Fibroblast of pulmonary artery (primary cell): ENCODE measurements around the gene PRPF19.
A peak's percentile ranks its signal among the peaks of the same experiment; 100 is the strongest.
"Not testable (repeated sequence)": the region's sequence is repeated elsewhere in the genome, so short reads cannot be mapped to it uniquely, and the experiment has no call there.

Experiments used
- DNase-seq: peaks from one replicate; pipeline ENCODE4 v3.0.0-alpha.2; 2010; ENCODE audit warnings: low read depth
- H3K4me3 ChIP-seq: replicated peaks from 2 replicates; pipeline ENCODE4 v1.5.1; 2011; ENCODE audit warnings: low read depth, mild to moderate bottlenecking, control low read depth, low read length, moderate library complexity
- TF ChIP-seq, protein P1 (sequence below): IDR thresholded peaks from 2 replicates; pipeline ENCODE4 v1.5.1; 2011; ENCODE audit warnings: mild to moderate bottlenecking, control low read depth, low read length, inconsistent platforms; ENCODE audit errors: missing control alignments

Gene PRPF19

DNA sequence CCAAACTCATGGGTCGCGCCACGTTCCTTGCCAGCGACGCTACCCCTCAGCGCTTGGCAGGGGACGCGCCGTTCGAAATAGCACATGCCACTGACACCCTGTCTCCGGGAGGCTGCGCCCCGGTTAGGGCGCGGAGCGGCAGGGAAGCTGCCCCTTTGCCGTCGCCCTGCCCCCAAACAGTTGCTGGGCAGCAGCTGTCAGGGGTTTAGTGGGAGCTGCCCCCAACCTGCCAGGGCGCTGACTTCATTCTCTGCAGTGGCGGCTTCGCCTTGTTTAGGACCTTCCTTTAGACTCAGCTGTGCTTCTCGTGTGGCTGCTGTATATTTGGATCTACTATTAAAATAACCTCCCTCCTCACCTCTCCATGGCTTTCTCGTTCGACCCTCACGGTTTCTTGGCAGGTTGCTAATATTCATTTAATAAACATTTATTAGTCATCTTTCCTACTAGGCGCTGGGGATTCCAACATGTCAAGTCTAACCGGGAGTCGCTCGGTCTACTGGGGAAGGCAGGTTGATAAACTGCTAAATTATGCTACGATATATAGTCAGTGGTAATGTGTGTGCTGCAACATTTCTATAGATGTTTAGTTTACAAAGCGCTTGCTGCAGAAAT is 8.4 kb upstream of the PRPF19 start:
- TF ChIP-seq, protein P1, sequence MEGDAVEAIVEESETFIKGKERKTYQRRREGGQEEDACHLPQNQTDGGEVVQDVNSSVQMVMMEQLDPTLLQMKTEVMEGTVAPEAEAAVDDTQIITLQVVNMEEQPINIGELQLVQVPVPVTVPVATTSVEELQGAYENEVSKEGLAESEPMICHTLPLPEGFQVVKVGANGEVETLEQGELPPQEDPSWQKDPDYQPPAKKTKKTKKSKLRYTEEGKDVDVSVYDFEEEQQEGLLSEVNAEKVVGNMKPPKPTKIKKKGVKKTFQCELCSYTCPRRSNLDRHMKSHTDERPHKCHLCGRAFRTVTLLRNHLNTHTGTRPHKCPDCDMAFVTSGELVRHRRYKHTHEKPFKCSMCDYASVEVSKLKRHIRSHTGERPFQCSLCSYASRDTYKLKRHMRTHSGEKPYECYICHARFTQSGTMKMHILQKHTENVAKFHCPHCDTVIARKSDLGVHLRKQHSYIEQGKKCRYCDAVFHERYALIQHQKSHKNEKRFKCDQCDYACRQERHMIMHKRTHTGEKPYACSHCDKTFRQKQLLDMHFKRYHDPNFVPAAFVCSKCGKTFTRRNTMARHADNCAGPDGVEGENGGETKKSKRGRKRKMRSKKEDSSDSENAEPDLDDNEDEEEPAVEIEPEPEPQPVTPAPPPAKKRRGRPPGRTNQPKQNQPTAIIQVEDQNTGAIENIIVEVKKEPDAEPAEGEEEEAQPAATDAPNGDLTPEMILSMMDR = no peak
- peak overlapping the region; percentile 84 for H3K4me3 ChIP-seq
- DNase-seq = peak; percentile 26

DNA sequence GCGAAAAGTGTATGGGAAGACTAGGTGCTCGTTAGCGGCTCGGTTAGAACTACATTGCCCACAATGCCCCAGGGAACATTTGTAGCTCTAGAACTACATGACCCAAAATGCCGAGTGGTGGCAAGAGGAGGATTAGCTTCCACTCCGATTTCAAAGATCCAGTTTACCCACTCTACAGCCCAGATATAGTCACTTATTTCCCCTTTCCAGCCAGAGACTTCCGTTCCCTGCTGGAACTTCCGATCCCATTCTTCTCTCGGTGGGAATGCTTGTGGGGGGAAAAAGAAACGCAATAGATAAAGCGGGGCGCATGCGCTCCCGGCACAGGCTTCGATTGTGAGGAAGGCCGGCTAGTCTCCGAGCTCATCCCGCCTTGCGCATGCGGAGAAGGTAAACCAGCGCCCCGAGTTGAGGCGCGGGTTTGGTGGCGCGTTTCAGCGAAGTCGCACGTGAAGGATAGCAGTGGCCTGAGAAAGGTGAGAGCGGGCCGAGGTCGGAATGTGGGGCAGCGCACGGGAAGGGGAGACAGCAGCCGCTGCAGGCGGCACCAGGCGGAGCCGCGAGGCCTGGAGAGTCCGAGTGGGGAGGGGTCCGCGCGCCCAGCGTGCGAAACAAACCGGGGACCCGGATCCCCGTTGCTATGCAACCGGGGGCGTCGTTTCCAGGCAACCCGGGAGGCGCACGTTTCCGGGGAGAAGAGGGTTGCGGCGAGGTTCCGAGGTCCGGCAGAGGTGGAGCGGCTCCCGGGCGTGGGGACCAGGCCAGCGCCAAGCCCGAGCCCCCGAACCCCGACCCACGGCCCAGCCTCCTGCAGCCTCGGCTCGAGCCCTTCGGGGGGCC is 7.6 kb upstream of the PRPF19 start, which contains the start of gene TMEM109:
Gene TMEM109, plus strand, starts transcription at position 366 of the 840 bp plus-strand sequence. CDS start 5,536 bp downstream, outside the sequence.
- DNase-seq = peak; percentile 92
- TF ChIP-seq, protein P1 = no peak
- peak within 1 kb of the TSS; percentile 84 for H3K4me3 ChIP-seq

DNA sequence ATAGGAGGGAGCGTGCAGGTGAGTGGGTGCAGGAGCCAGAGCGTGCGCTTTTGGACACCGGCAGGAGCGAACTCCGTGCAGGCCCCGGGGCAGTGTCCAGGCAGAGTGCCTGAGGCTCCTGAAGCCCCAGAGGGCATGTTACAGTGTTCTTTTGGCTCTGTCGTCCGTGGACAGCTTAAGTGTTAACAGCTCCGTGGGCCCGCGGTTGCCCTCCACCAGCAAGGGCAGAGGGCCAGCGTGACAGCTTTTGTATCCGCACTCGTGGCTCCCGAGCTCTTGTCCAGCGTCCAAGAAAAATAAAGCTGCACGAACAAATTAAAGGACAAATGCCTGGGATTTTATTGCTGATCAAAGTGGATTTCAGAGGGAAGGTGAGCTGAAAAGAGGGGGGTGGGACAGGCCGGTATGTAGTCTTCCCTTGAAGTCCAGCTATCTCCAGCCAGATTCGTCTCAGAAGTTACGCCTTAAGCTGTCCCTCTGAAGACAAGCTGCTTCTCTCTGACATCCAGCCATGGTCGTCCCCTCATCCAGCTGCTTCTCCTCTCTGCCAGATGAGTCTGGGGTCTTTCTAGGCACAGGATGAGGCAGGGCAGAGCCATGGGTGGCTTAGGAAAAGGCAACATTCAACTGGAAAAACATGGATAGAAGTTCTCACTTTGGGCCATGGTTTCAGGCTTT is 6.6 kb upstream of the PRPF19 start:
- no peak for DNase-seq
- H3K4me3 ChIP-seq = peak overlapping the region; percentile 84
- TF ChIP-seq, protein P1 = no peak

DNA sequence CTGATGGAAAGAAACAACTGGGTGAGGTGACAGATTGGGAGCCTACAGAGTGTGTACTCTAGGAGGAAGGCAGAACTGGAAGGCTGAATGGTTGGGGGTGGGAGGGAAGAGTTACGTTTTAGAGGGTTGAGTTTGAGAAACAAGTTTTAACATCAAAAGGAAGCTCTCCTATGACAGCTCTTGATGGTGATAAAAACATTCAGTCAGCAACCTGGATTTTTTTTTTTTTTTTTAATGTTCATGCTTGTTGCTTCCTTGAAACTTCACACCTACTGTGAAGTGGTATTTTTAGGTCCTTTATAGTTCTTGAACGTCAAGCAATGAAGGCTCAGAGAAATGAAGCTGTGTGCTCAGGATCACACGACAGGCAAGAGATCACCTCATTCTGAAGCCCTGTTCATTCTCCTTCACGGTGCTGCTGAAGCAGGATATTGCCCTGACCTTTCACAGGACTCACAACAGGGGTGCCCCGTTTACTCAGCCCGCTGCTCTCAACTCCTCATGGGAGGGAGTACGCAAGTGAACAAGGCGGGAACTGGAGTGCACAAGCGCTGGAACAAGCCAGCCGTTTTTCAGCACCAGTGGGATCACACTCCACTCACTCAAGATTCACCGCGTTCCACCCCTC is 6.0 kb upstream of the PRPF19 start:
- TF ChIP-seq, protein P1 = no peak
- no peak overlapping the region for H3K4me3 ChIP-seq
- DNase-seq = no peak

DNA sequence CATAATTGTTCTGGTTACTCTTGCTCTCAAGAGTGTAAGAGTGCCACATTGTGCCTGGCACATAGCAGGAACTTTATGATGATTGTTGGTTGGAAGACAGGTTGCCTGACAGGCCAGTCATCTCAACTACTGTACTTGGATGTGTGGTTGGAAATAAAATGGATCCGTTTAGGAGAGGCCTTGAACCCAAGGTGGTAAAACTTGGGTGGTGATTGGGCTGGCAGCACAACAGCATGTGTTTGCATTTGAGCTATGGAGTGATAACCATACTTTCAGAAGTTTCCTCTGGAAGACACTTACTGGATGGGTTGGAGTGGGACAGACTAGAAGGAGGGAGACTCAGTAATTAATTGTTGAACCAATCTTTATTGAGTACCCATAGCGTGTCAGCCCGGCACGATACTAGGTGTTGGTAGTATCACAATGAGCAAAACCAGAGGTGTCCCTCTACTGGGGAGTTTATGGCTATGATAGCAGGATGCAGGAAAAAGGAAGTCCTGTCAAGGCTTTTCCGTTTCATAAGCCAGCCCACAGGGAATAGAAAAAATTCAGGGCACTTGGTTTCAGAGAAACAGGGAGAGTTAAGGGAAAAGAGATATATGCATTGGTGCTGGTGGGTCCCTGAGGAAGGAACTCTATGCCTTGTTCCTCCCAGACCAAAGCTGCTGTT is 4.5 kb upstream of the PRPF19 start:
- DNase-seq = no peak
- H3K4me3 ChIP-seq = no peak overlapping the region
- TF ChIP-seq, protein P1 = no peak

DNA sequence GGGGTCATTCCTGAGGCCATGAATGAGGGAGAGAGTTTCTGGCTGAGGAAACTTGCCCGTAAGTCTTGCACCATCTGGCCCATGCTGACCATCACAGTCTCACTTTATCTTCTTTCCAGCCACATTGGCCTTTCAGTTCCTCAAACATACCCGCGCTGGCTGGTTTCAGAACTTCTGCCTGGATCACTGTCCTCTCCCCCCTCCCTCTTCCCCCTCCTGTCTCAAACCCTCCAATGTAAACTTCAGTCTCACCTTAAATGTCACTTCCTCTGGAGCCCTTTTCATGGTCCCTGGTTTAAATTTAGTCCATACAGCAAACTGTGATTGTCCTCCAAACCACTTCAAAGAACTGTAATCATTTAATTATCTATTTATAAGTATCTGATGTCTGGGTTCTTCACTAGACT is 3.9 kb upstream of the PRPF19 start:
- H3K4me3 ChIP-seq = no peak overlapping the region
- TF ChIP-seq, protein P1 = no peak
- DNase-seq = no peak

DNA sequence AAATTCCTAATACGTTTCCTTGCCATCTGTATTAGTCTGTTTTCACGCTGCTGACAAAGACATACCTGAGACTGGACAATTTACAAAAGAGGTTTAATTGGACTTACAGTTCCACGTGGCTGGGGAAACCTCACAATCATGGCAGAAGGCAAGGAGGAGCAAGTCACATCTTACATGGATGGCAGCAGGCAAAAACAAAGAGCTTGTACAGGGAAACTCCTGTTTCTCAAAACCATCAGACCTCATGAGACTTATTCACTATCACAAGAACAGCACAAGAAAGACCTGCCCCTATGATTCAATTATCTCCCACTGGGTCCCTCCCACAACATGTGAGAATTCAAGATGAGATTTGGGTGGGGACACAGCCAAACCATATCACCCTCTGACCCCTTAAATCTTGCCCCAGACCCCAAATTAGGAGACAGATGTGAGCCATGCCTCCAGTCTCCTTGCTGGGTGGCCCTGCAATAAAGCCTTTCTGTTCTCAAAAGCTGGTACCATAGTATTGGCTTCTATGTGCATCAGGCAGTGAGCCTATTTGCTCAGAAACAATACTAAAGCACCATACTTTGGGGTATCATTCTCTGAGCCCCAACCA is 3.4 kb upstream of the PRPF19 start:
- not testable (repeated sequence) for DNase-seq

More for the DNA sequence above, 3.4 kb upstream of the PRPF19 start:
- H3K4me3 ChIP-seq = not testable (repeated sequence)
